DMS114 treated with DMSO at 0.1 percent for 48 hours (cell line): Measurements from ENCODE around the gene INPP5A.
"Not testable (repeated sequence)": the region's sequence is repeated elsewhere in the genome, so short reads cannot be mapped to it uniquely, and the experiment has no call there.

Experiments
- DNase-seq: peaks from one replicate; lab custom pipeline; 2025; ENCODE audit not compliant: unreplicated experiment; lab: John Stamatoyannopoulos, UW

Gene INPP5A

DNA sequence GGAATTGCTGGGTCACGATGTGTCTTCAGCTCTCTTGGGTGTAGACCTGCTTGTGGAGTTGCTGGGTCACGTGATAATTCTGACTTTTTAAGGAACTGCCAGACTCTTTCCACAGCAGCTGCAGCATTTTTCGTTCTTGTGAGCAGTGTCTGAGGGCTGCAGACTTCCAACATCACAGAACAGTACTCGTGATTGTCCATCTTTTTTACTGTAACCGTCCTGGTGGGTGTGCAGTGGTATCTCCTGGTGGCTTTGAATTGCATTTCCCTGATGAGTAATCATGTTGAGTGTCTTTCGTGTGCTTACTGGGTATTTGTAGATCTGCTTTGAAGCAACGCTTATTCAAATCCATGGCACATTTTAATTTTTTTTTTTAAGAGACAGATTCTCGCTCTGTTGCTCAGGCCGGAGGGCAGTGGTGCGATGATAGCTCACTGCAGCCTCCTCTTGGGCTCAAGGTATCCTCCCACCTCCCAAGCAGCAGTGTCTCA is 22.7 kb downstream of the INPP5A start:
- DNase-seq = no peak

GRCh38 chr10:132562177-132562915 is 24.8 kb downstream of the INPP5A start:
- no peak for DNase-seq

DNA sequence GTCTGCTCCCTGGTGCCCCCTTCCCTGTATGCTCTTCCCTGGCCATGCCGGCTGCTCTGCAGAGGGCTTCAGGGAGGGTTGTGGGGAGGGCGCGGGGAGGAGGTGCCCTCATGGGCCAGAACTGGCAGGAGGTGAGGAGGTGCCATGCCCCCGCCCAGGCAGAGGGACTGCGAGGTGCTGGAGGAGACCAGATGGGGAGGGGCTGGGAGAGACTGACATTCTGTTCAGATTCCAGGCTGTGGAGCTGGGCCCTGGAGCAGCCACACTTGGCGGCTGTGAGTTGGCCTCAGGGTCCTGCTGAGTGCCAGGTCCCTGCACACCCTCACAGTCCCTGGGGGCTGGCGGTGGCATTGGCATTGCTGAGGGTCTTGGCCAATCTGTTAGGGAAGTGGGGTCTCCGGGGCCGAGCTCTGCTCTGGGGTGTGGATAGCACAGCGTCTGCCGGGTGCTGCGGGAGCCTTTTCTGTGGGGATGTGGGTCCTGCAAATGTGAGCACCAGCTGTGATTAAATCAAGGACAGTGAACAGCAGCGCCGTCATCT is 25.4 kb downstream of the INPP5A start:
- no peak for DNase-seq

- DNase-seq = no peak
Observed at GRCh38 chr10:132563485-132564248, 26.1 kb downstream of the INPP5A start.

- no peak for DNase-seq
Observed at GRCh38 chr10:132564249-132564605, 26.6 kb downstream of the INPP5A start.

GRCh38 chr10:132564690-132565089 is 27.1 kb downstream of the INPP5A start:
- no peak for DNase-seq

- DNase-seq = no peak
Observed at GRCh38 chr10:132565516-132566209, 28.1 kb downstream of the INPP5A start.

DNA sequence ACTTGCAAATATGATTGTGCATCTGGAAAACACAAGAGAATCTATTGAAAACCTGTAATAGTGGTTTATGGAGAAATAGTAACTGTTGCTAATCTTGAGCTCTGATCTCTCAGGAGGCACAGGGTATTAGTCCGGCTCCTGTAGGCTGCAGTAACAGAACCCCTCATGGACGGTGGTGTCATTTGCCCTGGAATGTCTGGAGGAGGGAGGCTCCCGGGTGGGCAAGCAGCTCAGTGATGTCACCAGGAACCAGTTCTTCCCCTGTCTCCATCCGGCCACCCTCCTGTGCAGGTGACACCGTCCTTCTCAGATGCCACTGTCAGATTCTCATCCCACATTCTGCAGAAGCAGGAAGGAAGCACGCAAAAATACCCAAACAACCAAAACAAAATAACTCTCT is 29.3 kb downstream of the INPP5A start:
- no peak for DNase-seq

DNA sequence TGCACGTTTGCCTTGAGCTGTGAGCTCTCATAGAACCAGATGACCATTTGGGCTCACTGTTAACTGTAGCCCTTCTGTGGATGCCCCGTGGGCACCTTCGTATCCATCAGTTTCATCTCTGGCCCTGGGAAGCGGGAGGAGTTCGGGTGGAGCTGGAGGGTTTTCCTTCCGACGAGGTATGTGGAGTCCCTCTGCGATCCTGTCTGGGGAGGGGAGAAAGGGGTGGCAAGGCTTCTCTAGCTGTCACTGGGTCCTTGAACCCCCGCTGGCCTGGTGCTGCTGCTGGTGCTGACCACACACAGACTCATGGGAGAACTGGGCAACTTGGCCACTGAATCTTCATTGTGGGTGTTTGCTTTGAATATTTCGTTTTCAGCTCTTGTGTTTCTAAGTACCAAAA is 32.7 kb downstream of the INPP5A start:
- no peak for DNase-seq

- DNase-seq = no peak
Observed at GRCh38 chr10:132570771-132571649, 33.4 kb downstream of the INPP5A start.

GRCh38 chr10:132571650-132572544 is 34.3 kb downstream of the INPP5A start:
- peak; percentile 56 for DNase-seq

DNA sequence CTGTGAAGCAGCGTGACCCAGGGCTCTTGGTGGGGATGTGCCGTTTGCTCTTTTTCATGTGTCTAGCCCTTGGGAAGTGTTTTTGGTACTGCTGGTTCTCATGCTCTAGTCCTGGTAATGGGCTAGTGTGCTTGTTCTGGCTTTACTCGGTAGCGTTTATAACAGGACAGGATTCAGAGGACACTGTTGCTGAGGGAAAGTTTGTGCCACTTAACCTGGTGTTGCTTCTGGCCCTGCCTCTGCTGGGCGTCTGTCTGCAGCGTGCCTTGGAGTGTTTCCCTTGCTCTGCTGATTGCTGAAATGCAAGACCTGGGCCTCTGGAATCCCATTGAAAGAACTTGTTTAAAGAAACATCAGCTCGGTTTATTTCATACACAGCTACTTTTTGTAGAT is 35.0 kb downstream of the INPP5A start:
- peak; percentile 56 for DNase-seq

- DNase-seq = not testable (repeated sequence)
Observed at GRCh38 chr10:132572946-132573345, 35.4 kb downstream of the INPP5A start.

DNA sequence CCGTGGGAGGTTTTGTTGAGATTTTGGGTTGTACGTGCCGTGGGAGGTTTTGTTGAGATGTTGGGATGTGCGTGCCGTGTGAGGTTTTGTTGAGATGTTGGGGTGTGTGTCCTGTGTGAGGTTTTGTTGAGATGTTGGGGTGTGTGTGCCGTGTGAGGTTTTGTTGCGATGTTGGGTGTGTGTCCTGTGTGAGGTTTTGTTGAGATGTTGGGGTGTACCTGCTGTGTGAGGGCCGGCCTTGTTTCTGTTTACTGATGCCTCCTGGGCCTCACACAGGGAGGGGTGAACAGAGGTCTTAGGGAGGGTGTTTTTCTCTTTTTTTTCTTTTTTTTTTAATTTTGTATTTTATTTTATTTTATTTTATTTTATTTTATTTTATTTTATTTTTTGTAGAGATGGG is 36.7 kb downstream of the INPP5A start:
- no peak for DNase-seq

DNA sequence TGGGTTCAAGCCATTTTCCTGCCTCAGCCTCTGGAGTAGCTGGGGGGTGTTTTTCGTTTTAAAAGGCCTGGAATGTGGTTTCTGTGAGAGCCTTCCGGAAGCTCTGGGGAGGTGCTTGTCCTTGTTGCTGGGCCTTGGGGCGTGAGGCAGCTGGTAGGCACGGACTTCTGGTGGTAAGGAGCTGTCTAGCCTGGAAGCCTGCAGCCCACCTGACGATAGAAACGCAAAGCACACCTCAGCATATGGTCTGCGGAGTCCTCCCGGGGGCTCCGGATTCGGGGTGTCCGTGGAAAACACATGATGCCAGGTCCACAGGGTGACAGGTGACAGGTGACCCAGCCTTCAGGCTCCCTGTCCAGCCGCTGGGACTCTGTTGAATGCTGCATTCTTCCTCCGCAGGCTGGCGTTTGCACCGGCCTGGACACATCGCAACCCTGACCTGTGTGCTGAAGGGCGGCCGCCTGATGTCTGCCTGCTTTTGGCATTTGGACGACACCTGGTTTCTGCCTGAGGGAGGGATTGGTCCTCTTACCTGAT is 37.3 kb downstream of the INPP5A start:
- no peak for DNase-seq

DNA sequence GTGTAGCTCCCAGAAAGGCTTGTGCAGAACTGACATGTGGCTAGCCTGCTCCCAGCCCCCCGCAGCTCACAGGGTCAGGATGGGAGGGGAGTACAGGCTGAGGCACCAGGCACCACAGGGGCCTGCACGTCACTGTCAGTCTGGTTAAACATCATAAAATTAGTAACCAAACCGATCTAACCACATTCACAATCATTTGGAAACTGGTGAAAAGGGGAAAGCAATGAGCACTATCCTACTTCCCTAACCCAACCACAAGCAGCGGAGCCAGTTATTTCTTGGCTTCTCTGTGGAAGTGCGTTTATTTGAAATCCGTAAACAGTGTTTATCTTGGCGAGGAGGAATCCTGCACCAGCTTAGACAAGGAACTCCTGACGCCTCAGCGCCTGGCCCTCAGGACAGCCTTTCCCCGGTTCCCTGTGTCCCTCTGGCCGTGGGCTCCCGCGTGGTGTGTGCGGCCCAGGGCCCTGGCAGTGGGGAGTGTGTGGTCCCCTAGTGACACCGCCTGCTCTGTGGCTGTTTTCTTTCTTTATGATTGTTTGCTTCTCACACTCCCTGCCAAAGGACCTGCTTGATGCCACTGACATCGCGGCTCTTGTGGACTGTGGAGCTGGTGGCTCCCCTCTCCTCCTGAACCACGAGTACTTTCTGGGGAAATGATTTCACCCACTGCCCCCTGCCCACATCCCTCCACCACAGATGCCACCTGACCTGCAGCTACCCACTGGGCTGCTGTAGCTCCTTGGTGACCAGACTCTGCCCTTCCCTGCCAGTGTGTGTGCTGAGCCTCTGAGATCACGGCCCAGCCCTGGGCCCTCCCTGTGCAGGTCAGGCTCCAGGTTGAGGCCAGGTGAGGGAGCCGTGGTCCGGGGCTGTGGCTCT is 38.0 kb downstream of the INPP5A start:
- DNase-seq = peak; percentile 14

GRCh38 chr10:132576671-132577349 is 39.2 kb downstream of the INPP5A start:
- DNase-seq = no peak
